Hippocampal formation (tissue), 2 donors: Measurements from ENCODE around the gene IRF3.

Experiments used
- DNase-seq, 2 donors: peaks; one replicate each; lab custom pipeline; 2025; lab: John Stamatoyannopoulos, UW

Gene IRF3, protein sequence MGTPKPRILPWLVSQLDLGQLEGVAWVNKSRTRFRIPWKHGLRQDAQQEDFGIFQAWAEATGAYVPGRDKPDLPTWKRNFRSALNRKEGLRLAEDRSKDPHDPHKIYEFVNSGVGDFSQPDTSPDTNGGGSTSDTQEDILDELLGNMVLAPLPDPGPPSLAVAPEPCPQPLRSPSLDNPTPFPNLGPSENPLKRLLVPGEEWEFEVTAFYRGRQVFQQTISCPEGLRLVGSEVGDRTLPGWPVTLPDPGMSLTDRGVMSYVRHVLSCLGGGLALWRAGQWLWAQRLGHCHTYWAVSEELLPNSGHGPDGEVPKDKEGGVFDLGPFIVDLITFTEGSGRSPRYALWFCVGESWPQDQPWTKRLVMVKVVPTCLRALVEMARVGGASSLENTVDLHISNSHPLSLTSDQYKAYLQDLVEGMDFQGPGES

GRCh38 chr19:49665351-49666119 is at the start of gene IRF3, which contains the start of gene BCL2L12:
IRF3 (minus strand) TSS chr19:49665857; CDS start chr19:49664838, 1,019 bp downstream.
BCL2L12 (plus strand) TSS chr19:49665933; CDS start chr19:49666693, 760 bp downstream.
- DNase-seq: peak; percentile 90 to 91

DNA sequence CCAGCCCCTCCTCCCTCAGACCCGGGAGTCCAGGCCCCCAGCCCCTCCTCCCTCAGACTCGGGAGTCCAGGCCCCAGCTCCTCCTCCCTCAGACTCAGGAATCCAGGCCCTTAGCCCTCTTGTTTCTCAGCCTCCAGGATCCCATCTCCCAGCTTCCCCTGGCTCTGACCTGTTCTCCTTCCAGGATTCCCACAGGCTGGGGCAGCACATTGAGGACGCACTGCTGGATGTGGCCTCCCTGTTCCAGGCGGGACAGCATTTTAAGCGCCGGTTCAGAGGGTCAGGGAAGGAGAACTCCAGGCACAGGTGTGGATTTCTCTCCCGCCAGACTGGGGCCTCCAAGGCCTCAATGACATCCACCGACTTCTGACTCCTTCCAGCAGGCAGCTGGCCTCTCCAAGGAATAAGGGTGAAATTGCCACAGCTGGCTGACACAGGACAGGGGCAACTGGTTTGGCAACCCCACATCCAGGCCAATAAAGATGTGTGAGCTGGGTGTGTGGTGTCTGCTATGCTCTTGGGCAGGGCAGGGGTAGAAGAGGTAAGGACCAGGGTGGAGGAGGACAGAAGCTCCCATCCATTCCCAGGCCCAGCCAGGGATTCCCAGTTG is 47.7 kb upstream of the IRF3 start:
- DNase-seq: no peak

DNA sequence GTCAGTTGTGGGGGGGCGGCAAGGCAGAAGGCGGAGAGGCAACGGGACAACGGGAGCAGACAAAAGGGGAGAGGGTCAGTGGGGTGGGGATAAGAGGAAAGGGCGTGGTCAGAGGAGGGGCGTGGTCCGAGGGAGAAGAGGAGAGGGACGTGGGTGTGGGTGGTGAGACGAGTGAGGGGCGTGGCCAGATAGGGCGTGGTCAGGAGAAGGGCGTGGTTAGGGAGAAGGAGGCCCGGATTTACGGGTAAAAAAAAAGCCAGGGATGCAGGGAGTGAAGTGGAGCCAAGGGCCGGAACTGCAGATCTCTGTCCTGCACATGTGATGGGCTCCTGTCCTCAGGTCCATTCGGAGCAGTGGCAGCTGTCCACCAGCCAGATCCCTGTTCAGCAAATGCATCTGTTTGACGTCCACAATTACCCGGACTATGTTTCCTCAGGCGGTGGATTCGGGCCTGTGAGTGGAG is 46.8 kb upstream of the IRF3 start:
- no peak for DNase-seq

- no peak for DNase-seq
Observed at GRCh38 chr19:49710372-49710951, 44.8 kb upstream of the IRF3 start.

GRCh38 chr19:49705919-49706318 is 40.3 kb upstream of the IRF3 start:
- DNase-seq: no peak

DNA sequence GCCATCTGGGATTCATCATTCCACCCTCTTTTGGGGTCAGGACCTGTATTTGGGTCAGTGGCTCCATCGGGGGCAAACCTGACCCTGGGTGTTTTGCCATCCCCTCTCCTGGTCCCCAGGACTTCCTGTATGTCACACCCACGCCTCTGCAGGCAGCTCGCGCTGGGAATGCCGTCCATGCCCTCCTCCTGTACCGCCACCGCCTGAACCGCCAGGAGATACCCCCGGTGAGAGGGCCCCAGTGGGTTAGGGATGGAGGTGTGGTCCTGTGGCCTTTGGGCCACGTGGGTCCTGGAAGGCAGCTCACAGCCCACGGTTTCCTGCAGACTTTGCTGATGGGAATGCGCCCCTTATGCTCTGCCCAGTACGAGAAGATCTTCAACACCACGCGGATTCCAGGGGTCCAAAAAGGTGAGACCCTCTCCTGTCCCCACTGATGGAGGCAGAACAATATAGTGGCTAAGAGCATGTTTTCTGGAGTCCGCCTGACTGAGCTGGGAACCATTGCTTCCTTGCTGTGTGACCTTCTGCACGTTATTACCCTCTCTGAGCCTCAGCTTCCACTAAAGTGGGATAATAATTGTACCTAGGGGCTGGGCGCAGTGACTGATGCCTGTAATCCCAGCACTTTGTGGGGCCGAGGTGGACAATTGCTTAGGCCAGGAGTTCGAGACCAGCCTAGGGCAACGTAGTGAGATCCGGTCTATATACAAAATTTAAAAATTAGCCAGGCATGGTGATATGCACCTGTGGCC is 39.4 kb upstream of the IRF3 start:
- no peak for DNase-seq

DNA sequence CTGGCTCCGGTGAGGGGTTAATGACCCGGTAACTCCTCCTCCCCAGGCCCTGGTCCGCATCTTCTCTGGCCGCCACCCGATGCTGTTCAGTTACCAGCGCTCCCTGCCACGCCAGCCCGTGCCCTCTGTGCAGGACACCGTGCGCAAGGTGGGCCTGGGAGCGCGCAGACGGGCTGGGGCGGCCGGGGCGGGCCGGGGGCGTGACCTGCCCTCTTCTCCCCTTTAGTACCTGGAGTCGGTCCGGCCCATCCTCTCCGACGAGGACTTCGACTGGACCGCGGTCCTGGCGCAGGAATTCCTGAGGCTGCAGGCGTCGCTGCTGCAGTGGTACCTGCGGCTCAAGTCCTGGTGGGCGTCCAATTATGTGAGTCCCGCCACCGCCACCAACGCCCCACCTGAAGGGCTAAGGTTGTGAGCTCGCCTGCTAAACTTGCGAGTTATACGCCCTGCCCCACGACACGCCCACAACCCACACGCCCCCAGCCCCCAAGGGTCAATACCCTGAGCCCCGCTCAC is 35.7 kb upstream of the IRF3 start:
- no peak for DNase-seq

GRCh38 chr19:49700563-49700962 is 34.9 kb upstream of the IRF3 start:
- DNase-seq: no peak

DNA sequence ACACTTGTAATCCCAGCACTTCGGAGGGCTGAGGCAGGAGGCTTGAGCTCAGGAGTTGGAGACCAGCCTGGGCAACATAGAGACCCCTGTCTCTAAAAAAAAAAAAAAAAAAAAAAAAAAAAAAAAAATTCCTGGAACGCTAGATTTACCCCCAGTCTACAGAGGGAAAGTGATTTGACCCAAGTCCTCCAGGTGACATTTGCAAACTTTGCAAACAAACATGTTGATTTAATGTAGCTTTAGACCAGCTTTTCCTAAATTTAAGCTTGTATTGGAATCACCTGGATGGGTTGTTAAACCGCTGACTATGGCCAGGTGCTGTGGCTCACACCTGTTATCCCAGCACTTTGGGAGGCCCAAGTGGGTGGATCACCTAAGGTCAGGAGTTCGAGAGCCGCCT is 33.7 kb upstream of the IRF3 start:
- no peak for DNase-seq

DNA sequence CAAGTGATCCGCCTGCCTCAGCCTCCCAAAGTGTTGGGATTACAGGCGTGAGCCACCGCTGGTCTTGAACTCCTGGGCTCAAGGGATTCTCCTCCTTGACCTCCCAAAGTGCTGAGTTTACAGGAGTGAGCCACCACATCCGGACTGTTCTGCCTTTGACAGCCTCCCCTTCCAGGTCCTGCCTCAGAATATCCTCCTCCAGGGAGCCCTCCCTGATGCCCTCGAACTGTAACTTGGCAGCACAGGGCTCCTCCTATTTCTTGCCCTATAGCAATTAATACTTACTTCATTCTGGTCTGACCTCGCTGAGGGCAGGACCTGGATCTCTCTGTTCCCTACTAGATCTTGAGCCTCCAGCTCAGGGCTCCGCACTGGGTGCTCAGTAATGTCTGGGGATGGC is 31.2 kb upstream of the IRF3 start:
- DNase-seq: no peak

GRCh38 chr19:49696115-49696514 is 30.5 kb upstream of the IRF3 start:
- no peak for DNase-seq

DNA sequence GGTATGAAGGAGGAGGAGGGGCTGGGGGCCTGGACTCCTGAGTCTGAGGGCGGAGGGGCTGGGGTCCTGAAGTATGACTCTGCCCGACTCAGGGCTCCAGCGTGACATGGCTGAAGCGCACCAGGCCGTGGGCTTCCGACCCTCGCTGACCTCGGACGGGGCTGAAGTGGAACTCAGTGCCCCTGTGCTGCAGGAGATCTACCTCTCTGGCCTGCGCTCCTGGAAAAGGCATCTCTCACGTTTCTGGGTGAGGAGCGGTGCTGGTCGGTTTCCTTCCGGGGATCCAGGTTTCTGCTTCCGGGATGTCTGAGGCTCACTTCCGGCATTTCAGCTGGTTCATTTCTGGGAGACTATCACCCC is 26.5 kb upstream of the IRF3 start:
- peak in 1 of 2 donors; percentile 4 for DNase-seq

GRCh38 chr19:49691243-49692146 is 25.8 kb upstream of the IRF3 start:
- peak; percentile 29 to 60 for DNase-seq

DNA sequence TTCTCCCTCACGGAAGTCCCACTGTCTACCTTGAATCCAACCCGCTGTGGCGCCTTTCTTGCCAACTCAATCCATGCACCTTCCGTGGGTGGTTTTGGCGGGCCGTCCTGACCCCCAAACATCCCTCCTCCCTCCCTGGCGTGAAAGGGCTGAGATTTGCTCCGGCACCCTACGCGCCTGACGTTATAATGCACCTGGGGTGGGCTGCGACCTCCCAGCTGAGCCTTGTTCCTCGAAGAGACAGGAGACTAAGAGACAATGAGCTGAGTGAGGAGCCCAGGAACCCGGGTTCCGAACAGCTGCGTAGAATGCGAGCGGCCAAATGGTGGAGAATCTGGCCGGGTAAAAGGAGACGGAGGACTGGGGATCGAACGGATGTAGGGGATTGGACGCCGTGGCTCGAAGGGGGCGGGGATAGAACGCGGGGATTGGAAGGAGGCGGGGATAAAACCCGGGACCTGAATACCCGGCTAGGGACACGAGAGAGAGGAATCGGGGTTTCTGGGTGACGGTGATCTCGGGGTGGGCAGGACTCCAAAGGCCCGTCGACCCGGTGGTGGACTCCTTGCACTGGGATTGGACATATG is 25.1 kb upstream of the IRF3 start, which contains the start of gene CPT1C:
Gene CPT1C (plus strand): TSS at position 461 of the 587 bp plus-strand sequence. CDS start 1,137 bp downstream, outside the sequence.
- peak; percentile 83 to 87 for DNase-seq

- peak in 1 of 2 donors; percentile 17 for DNase-seq
Observed at GRCh38 chr19:49690079-49690655, 24.5 kb upstream of the IRF3 start.

DNA sequence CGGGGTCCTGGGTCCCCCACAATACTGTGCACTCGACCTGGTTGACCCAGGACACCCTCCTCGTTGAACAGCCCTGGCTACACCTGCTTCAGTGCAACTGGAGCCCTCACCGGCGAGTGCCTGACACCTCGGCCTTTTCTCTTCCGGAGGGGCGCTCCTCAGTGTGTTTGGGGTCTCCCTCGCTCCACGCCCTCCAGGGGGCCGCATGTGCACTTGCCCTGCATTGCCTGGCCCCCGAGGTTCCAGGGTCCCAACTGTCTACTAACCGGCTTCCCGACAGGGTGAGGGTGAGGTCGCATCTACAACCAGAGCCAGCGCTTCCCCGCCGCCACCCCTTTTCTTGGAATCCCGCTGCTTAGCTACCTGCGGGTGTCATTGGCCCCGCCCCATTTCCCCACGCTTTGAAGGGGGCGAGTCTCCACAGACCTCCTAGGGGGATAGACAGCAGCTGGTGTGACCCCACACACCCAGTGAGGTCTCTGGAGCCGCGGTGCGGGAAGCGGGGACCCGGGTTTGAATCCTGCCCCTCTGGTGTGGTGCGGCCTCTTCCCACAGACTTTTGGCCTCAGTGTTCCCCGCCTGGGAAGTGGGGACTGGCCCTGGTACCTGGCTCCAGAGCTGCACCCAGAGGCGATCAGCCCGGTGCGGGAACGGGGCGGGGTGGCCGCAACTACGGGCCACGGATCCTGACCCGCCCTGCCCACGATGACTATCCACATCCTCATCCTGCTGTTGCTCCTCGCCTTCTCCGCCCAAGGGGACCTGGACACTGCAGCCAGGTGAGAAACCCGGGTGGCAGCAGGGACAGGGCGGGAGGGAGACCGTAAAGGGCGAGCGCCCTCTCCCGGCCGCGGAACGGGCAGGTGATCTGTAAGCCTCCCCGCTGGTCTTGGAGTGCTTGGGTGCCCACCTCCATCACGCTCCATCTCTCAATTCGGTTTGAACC is 23.7 kb upstream of the IRF3 start, which contains the start of gene ADM5:
Gene ADM5 (plus strand): TSS at position 462 of the 946 bp plus-strand sequence. CDS start 244 bp downstream, at position 706.
- DNase-seq: peak in 1 of 2 donors; percentile 1

GRCh38 chr19:49688531-49689132 is 23.0 kb upstream of the IRF3 start:
- DNase-seq: no peak
